SK-N-SH (cell line): ENCODE data around the gene GNB1L. TPM values are rescaled to one million over a fixed set of nuclear protein-coding genes. Genes with fewer than 3 reads are reported as not detected.

Experiments used
- CTCF ChIA-PET: fragments of 300-600, 350-600 bp; formaldehyde crosslinking; extraction: SDS; loops from one replicate; lab custom pipeline; 2021; lab: Yijun Ruan, JAX
- POLR2A ChIA-PET: fragments of 350-600 bp; sonication (Branson Sonifier 250); formaldehyde crosslinking; extraction: SDS; loops from one replicate; lab custom pipeline; 2020; ENCODE audit warnings: antibody characterized with exemption, inconsistent platforms; lab: Yijun Ruan, JAX
- DNase-seq: peaks from one replicate; pipeline ENCODE4 v3.0.0; 2012
- H2AFZ ChIP-seq: fragments of 200-600 bp; sonication (generic); 2 replicates; pipeline ENCODE4 v1.8.1; 2016; ENCODE audit warnings: antibody characterized with exemption, mild to moderate bottlenecking, low read depth
- H3F3A ChIP-seq: fragments of 200-600 bp; sonication (generic); replicated peaks from 2 replicates; pipeline ENCODE3; 2016; ENCODE audit warnings: antibody characterized with exemption, mild to moderate bottlenecking; ENCODE audit not compliant: insufficient read depth
- H3K27ac ChIP-seq, 2 experiments: fragments of 200-500 bp in 1 of 2; fragments of 200-600 bp in 1 of 2; sonication (Bioruptor generic) in 1 of 2; sonication (generic), shearing (Covaris generic) in 1 of 2; 2 replicates each; pipeline versions ENCODE4 v1.5.1 to v1.6.1; 2014 to 2016; ENCODE audit warnings: low read depth in 2 of 2, inconsistent platforms in 1 of 2, low read length in 1 of 2, mild to moderate bottlenecking in 1 of 2, mixed read lengths in 1 of 2
- H3K27me3 ChIP-seq: fragments of 200-600 bp; sonication (generic), shearing (Covaris generic); 2 replicates; pipeline ENCODE4 v1.6.1; 2016; ENCODE audit warnings: mixed run types; ENCODE audit not compliant: insufficient read depth
- H3K36me3 ChIP-seq, 2 experiments: fragments of 200-500 bp in 1 of 2; fragments of 200-600 bp in 1 of 2; sonication (Bioruptor generic) in 1 of 2; sonication (generic) in 1 of 2; replicated peaks in 1 of 2; 2 replicates each; pipeline versions ENCODE3 to v1.5.1; 2014 to 2016; ENCODE audit warnings: low read length in 1 of 2, mild to moderate bottlenecking in 1 of 2; ENCODE audit not compliant: insufficient read depth in 2 of 2, control insufficient read depth in 1 of 2
- H3K4me1 ChIP-seq, 2 experiments: fragments of 200-500 bp in 1 of 2; fragments of 200-600 bp in 1 of 2; sonication (Bioruptor generic) in 1 of 2; sonication (generic), shearing (Covaris generic) in 1 of 2; 2 replicates each; pipeline versions ENCODE4 v1.5.1 to v1.6.1; 2014 to 2016; ENCODE audit warnings: low read depth in 1 of 2, low read length in 1 of 2, mixed run types in 1 of 2; ENCODE audit not compliant: insufficient read depth in 2 of 2, control insufficient read depth in 1 of 2
- H3K4me2 ChIP-seq: fragments of 200-600 bp; sonication (generic), shearing (Covaris generic); 2 replicates; pipeline ENCODE4 v1.6.1; 2017; ENCODE audit warnings: mixed run types
- H3K4me3 ChIP-seq, 2 experiments: fragments of 200-500 bp in 1 of 2; fragments of 200-600 bp in 1 of 2; sonication (Bioruptor generic) in 1 of 2; sonication (generic), shearing (Covaris generic) in 1 of 2; 2 replicates each; pipeline versions ENCODE4 v1.5.1 to v1.8.1; 2014 to 2016; ENCODE audit warnings: low read depth in 2 of 2, inconsistent platforms in 1 of 2, low read length in 1 of 2, mild to moderate bottlenecking in 1 of 2, mixed read lengths in 1 of 2, moderate library complexity in 1 of 2
- H3K79me2 ChIP-seq: fragments of 200-600 bp; sonication (generic); 2 replicates; pipeline ENCODE4 v1.8.1; 2017; ENCODE audit warnings: mild to moderate bottlenecking; ENCODE audit not compliant: insufficient read depth
- H3K9ac ChIP-seq: fragments of 200-600 bp; sonication (generic); 2 replicates; pipeline ENCODE4 v1.6.1; 2017; ENCODE audit warnings: mixed run types
- H3K9me2 ChIP-seq: fragments of 200-600 bp; sonication (generic); 2 replicates; pipeline ENCODE4 v1.6.1; 2017; ENCODE audit warnings: mixed run types
- H3K9me3 ChIP-seq: fragments of 200-600 bp; sonication (generic); 2 replicates; pipeline ENCODE4 v1.6.1; 2017; ENCODE audit warnings: mixed run types, mild to moderate bottlenecking, moderate library complexity
- H4K20me1 ChIP-seq: fragments of 200-600 bp; sonication (generic); 2 replicates; pipeline ENCODE4 v1.6.1; 2017; ENCODE audit warnings: mild to moderate bottlenecking, mixed run types; ENCODE audit not compliant: insufficient read depth
- ELF1 ChIP-seq: IDR thresholded peaks from 2 replicates; pipeline ENCODE4 v1.4.0; 2012
- EP300 ChIP-seq, 2 experiments: IDR thresholded peaks; 2 replicates each; pipeline versions ENCODE4 v1.4.0 to v1.6.1; 2012; ENCODE audit warnings: borderline replicate concordance in 1 of 2, low read depth in 1 of 2, low read length in 1 of 2
- FOSL2 ChIP-seq: IDR thresholded peaks from 2 replicates; pipeline ENCODE4 v1.4.0; 2012; ENCODE audit warnings: low read depth, mild to moderate bottlenecking, moderate library complexity, borderline replicate concordance
- JUND ChIP-seq: IDR thresholded peaks from 2 replicates; pipeline ENCODE4 v1.4.0; 2012
- MXI1 ChIP-seq: IDR thresholded peaks from 2 replicates; pipeline ENCODE4 v1.6.1; 2012; ENCODE audit warnings: mild to moderate bottlenecking, low read depth, low read length, improper control_type of control experiment
- RFX5 ChIP-seq: IDR thresholded peaks from 2 replicates; pipeline ENCODE4 v1.6.1; 2012; ENCODE audit warnings: mild to moderate bottlenecking, improper control_type of control experiment, low read length
- RXRA ChIP-seq: IDR thresholded peaks from 2 replicates; pipeline ENCODE4 v1.4.0; 2012; ENCODE audit warnings: low read depth, mild to moderate bottlenecking, borderline replicate concordance
- TAF1 ChIP-seq: IDR thresholded peaks from 2 replicates; pipeline ENCODE4 v1.6.1; 2012; ENCODE audit warnings: low read depth, mild to moderate bottlenecking, low read length, moderate library complexity, borderline replicate concordance
- TEAD4 ChIP-seq: IDR thresholded peaks from 2 replicates; pipeline ENCODE4 v1.4.0; 2012; ENCODE audit warnings: mild to moderate bottlenecking, borderline replicate concordance; ENCODE audit not compliant: insufficient read depth
- WGBS: methylation state at CpG from one replicate; pipeline ENCODE4 v1.1.6; 2017; ENCODE audit warnings: low lambda C conversion rate; 5-methylcytosine and 5-hydroxymethylcytosine counted together
- polyA plus RNA-seq, 3 experiments: library from polyadenylated mRNA; depleted of rRNA; stranded (reverse); fragments of >200 nt; gene quantifications; 2 replicates each; pipeline ENCODE4 v1.2.3, GENCODE V29; 2012
- TF ChIP-seq, protein P1 (sequence below): fragments of 200-600 bp; sonication (generic); IDR thresholded peaks from 2 replicates; pipeline ENCODE4 v1.6.1; 2017; ENCODE audit warnings: antibody characterized with exemption, mild to moderate bottlenecking, moderate library complexity
- TF ChIP-seq, protein P2 (sequence below): IDR thresholded peaks from 2 replicates; pipeline ENCODE4; 2012
- TF ChIP-seq, protein P3 (sequence below): fragments of 150-350 bp; IDR thresholded peaks from 2 replicates; pipeline ENCODE4 v1.6.1; 2016; ENCODE audit warnings: mild to moderate bottlenecking, low read depth, low read length

GNB1L gene
- polyA plus RNA-seq, 1 of the 3 experiments (the other 2 are of a cell fraction), result 5.9 TPM

DNA sequence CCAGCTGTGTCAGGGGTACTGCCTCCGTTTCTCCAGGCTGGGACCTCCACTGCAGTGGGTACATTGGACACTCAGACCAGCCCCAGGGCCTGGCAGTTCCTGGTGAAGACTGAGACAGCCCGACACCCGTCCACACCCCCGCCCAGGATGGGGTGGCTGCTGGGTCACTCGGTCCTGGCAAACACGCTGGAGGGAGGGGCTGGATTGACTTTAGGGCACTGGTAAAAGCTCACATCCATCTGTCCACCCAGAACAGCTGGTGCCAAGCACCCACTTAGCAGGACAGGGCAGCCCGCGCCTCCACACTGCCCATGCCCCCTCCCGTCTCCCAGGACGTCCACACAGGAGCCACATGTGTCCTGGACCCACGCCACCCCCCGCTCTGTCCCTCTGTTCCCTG lies 104.8 kb downstream of the GNB1L start:
- H3K27me3 ChIP-seq, result peaks cover 14% of the 10 kb centered on the region
- no peaks in the 10 kb centered on the region for H4K20me1 ChIP-seq
- H3K36me3 ChIP-seq, result no peaks in the 10 kb centered on the region
- H3K9ac ChIP-seq, result no peak overlapping the region
- 65% methylated on average over 2 of the region's 12 CpGs for WGBS
- no peak overlapping the region for H3K27ac ChIP-seq
- no peaks in the 10 kb centered on the region for H3F3A ChIP-seq
- H3K9me3 ChIP-seq, result no peaks in the 10 kb centered on the region
- H3K79me2 ChIP-seq, result no peaks in the 10 kb centered on the region
- peaks cover 0 to 15% of the 10 kb centered on the region in 2 experiments; a peak in 1 of 4 replicates for H3K4me1 ChIP-seq
- no peak overlapping the region for H3K4me2 ChIP-seq
- H3K9me2 ChIP-seq, result no peaks in the 10 kb centered on the region
- H2AFZ ChIP-seq, result no peak overlapping the region
- TF ChIP-seq ELF1 (no peak), TAF1 (no peak), RFX5 (no peak), MXI1 (no peak), EP300 (IDR thresholded peaks at IDR 0.05; ENCODE audit: borderline replicate concordance in 1 of 2, low read depth in 1 of 2, low read length in 1 of 2) (no peak), FOSL2 (no peak), RXRA (no peak), JUND (no peak)
- TF ChIP-seq, protein P1, sequence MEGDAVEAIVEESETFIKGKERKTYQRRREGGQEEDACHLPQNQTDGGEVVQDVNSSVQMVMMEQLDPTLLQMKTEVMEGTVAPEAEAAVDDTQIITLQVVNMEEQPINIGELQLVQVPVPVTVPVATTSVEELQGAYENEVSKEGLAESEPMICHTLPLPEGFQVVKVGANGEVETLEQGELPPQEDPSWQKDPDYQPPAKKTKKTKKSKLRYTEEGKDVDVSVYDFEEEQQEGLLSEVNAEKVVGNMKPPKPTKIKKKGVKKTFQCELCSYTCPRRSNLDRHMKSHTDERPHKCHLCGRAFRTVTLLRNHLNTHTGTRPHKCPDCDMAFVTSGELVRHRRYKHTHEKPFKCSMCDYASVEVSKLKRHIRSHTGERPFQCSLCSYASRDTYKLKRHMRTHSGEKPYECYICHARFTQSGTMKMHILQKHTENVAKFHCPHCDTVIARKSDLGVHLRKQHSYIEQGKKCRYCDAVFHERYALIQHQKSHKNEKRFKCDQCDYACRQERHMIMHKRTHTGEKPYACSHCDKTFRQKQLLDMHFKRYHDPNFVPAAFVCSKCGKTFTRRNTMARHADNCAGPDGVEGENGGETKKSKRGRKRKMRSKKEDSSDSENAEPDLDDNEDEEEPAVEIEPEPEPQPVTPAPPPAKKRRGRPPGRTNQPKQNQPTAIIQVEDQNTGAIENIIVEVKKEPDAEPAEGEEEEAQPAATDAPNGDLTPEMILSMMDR, result no peak
- TF ChIP-seq, protein P2, sequence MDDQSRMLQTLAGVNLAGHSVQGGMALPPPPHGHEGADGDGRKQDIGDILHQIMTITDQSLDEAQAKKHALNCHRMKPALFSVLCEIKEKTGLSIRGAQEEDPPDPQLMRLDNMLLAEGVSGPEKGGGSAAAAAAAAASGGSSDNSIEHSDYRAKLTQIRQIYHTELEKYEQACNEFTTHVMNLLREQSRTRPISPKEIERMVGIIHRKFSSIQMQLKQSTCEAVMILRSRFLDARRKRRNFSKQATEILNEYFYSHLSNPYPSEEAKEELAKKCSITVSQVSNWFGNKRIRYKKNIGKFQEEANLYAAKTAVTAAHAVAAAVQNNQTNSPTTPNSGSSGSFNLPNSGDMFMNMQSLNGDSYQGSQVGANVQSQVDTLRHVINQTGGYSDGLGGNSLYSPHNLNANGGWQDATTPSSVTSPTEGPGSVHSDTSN, result no peak
- TF ChIP-seq, protein P3, sequence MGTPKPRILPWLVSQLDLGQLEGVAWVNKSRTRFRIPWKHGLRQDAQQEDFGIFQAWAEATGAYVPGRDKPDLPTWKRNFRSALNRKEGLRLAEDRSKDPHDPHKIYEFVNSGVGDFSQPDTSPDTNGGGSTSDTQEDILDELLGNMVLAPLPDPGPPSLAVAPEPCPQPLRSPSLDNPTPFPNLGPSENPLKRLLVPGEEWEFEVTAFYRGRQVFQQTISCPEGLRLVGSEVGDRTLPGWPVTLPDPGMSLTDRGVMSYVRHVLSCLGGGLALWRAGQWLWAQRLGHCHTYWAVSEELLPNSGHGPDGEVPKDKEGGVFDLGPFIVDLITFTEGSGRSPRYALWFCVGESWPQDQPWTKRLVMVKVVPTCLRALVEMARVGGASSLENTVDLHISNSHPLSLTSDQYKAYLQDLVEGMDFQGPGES, result no peak
- ChIA-PET POLR2A (no interaction called here), CTCF (interaction anchor here (0.6 to 1.0 kb wide), 3 partner anchors 19 to 162 kb away, joined by 3 to 6 read pairs (median 3); no protein-coding TSS in a partner anchor)
- no peak for DNase-seq
- H3K4me3 ChIP-seq, result no peak overlapping the region

DNA sequence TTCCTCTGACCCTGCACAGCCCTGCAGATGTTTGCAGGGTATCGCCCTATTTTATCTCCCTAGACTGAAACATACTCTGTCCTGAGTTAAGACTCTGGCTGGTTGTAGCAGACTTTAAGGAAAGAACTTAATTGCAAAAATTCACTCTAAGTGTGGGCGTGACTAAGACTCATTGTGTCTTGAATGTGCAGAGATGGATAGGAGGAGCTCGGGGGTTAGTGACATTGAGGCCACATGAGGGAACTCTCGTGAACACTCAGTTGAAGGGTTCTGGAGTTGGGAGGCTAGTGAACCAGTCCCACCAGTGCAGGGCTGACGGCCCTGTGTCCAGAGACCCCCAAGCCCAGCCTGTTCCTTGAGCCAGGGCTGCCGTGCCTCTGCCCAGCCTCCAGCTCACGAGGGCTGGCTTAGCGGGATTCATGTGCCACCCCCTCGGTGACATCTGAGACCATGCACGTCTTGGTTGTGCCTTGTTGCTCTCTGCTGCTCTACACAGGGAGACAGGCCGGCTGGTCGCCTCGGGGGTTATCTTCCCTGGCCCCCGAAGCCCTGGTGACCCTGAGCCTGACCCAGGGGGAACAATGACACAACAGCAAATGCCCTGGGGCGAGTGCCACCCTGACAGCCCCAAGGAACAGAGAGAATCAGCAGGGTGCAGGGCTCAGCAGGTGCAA lies 105.5 kb downstream of the GNB1L start:
- H3K9ac ChIP-seq, result no peak overlapping the region
- no peaks in the 10 kb centered on the region for H3K9me2 ChIP-seq
- H3K4me3 ChIP-seq, result no peak overlapping the region
- peaks cover 6% of the 10 kb centered on the region; the same call in 1 of the 2 replicates for H3K27me3 ChIP-seq
- POLR2A ChIA-PET, result no interaction called here
- no peak for DNase-seq
- CTCF ChIA-PET, result interaction anchor here (0.6 to 4.7 kb wide), 4 partner anchors 10 to 161 kb away, joined by 3 to 54 read pairs (median 4); no protein-coding TSS in a partner anchor
- no peaks in the 10 kb centered on the region for H3K36me3 ChIP-seq
- H2AFZ ChIP-seq, result no peak overlapping the region
- no peaks in the 10 kb centered on the region for H3F3A ChIP-seq
- H3K9me3 ChIP-seq, result no peaks in the 10 kb centered on the region
- H3K79me2 ChIP-seq, result no peaks in the 10 kb centered on the region
- TF ChIP-seq TEAD4, result no peak
- TF ChIP-seq, all 33 proteins: peak for 0
- peaks cover 0 to 15% of the 10 kb centered on the region in 2 experiments; a peak in 1 of 4 replicates for H3K4me1 ChIP-seq
- WGBS, result 67% methylated on average over 4 of the region's 15 CpGs
- no peaks in the 10 kb centered on the region for H4K20me1 ChIP-seq
- H3K4me2 ChIP-seq, result no peak overlapping the region
- no peak overlapping the region for H3K27ac ChIP-seq
